GM21360 (cell line): ENCODE measurements around the gene GLOD4.
"Not testable (repeated sequence)": the region's sequence is repeated elsewhere in the genome, so short reads cannot be mapped to it uniquely, and the experiment has no call there.

ENCODE experiments used
- ATAC-seq: cut with Tn5 transposase; IDR thresholded peaks from one replicate; pipeline ENCODE4 v1.9.1; 2021; ENCODE audit warnings: mild to moderate bottlenecking, moderate library complexity; ENCODE audit not compliant: unreplicated experiment

Gene GLOD4

GRCh38 chr17:781805-782731 lies at the start of gene GLOD4, which contains the start of gene MRM3:
Gene GLOD4 (minus strand): TSS chr17:782280. CDS start chr17:782255, 25 bp downstream.
Gene MRM3 (plus strand): TSS chr17:782353. CDS start chr17:782379, 26 bp downstream.
- peak; percentile 82 for ATAC-seq

DNA sequence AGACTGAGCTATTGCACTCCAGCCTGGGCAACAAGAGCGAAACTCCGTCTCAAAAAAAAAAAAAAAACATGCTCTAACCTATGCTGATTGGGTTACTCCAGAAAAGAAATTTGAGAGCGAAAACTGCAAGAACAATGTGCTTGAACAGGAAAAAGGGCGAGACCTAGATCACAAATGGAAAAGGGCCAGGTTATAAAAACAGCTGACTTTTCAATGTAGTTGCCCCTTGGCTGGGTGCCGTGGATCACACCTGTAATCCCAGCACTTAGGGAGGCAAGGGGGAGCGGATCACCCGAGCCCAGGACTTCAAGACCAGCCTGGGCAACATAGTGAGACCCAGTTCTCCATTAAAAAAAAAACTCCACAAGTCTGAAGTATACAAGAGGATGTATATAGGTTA lies 48.9 kb upstream of the GLOD4 start:
- no peak for ATAC-seq

GRCh38 chr17:830381-830780 lies 48.3 kb upstream of the GLOD4 start:
- no peak for ATAC-seq

- not testable (repeated sequence) for ATAC-seq
These were observed 47.5 kb upstream of the GLOD4 start for GRCh38 chr17:829614-830013.

DNA sequence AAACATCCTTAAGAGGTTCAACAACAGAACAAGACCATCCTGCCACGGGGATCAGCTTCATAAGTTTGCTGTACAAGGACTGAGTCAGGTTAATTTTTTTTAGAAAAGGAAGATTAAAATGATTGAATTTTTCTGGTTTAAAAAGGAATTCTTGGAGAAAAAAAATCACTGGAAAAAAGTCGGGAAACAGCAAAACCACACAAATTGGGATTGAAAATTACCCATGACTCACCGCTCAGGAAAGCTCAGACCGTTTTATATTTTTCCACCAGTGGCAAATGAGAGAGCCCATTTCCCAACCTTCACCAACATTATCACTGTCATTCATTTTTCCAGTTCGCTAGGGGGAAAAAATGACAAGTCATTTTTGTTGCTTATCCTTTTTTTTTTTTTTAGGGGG lies 46.7 kb upstream of the GLOD4 start:
- no peak for ATAC-seq

- no peak for ATAC-seq
These were observed 44.7 kb upstream of the GLOD4 start for GRCh38 chr17:826778-827177.

DNA sequence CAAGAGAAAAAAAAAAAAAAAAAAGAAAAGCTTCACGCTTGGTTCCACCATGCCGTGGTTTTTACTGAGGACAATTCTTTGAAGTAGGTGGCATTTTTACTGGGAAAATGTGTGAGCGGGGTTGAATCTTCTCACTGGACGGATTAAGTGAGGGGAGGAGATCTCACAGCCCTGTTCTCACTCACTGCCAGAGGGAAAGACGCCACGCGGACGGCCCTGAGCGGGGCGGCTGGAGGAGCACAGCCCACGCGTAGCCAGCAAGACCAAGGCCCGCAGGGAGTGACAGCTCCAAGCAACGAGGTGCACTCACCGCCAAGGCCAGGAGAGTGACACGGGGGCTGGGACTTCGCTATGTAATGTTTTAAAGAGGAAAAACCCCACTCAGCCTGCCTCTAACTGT lies 43.1 kb upstream of the GLOD4 start:
- no peak for ATAC-seq

DNA sequence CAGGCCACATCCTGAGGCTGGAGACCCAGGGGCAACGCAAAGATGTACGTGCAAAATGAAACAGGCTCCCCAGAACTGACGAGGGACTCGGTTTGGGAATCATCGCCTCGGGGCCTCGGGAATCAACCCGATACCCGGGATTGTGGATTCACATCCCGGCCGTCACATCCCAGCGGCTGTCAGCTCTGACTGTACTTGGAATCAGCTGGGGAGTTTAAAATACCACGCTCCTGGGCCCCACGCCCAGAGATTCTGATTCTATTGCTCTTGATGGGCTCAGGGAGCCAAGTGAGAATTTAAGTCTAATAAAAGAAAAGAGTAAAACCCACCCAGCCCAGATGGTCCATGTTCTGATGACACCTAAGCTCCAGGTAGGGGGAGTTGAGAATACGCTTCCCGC lies 42.3 kb upstream of the GLOD4 start:
- no peak for ATAC-seq

DNA sequence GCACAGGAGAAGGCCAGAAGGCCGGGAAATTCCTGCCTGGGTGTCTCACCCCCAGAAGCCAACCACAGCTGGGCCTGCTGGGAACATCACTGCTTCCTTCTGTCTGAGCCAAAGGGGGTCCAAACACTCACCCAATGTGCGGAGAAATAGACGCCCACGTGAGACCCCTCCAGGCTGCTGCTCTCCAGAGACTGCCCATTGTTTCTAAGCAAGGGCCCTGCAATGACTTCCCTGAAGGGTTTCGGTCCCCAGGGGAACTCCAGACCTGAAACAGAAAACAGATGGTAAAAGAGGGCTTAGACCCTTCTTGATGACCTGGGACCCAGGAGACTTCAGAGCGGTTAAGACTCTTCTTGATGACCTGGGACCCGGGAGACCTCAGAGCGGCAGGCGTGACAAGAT lies 41.4 kb upstream of the GLOD4 start:
- ATAC-seq: peak; percentile 46

DNA sequence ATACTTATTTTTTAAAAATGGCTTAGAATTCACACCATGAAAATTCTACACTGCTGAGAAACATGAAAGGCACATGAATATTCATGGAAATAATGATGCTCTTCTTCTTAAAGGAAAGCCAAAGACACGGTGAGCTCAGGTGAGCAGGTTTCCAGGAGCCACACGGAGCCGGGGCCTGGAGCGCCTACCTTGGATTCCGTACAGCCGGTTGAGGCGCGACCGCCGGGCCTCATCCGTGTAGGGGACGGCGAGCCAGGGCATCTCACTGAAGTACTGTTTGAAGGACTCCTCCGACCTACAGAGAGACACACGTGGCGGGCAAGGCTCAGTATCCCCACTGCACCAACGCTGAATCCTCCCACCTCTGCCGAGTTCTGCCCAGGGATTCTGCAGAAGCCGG lies 37.2 kb upstream of the GLOD4 start:
- ATAC-seq: no peak

DNA sequence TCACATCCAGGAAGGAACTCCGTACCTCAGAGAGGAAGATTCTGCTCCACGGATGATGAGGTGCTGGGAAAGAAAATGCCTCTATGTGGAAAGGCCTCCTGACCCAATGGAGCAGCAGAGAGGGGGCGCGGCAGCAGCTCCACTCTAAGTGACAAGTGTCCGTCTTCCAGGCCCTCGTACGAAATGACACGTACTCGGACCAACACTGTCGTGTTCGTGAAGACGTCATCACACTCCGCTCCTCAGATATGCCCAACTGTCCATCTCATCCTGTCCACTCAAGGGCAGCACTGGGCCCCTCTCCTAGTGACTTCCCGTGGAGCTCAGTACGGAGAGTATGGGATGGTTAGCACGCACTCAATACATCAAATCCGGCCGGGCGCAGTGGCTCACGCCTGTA lies 32.3 kb upstream of the GLOD4 start:
- ATAC-seq: no peak

DNA sequence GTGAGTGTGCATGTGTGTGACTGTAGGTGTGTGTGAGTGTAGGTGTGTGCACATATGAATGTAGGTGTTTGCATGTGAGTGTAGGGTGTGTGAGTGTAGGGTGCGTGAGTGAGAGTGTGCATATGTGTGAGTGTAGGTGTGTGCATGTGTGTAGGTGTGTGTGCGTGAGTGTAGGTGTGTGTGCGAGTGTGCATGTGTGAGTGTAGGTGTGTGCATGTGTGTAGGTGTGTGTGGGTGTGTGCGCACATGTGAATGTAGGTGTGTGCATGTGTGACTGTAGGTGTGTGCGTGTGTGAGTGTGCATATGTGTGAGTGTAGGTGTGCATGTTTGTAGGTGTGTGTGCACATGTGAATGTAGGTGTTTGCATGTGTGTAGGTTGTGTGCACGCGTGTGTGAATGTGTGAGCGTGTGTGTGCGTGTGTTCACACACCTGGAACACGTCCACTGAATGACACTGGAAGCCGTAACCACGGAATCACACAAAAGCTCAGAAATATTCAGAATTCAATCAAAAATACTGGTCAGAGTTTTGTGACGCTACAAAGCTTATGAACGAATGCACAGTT lies 30.6 kb upstream of the GLOD4 start:
- no peak for ATAC-seq

DNA sequence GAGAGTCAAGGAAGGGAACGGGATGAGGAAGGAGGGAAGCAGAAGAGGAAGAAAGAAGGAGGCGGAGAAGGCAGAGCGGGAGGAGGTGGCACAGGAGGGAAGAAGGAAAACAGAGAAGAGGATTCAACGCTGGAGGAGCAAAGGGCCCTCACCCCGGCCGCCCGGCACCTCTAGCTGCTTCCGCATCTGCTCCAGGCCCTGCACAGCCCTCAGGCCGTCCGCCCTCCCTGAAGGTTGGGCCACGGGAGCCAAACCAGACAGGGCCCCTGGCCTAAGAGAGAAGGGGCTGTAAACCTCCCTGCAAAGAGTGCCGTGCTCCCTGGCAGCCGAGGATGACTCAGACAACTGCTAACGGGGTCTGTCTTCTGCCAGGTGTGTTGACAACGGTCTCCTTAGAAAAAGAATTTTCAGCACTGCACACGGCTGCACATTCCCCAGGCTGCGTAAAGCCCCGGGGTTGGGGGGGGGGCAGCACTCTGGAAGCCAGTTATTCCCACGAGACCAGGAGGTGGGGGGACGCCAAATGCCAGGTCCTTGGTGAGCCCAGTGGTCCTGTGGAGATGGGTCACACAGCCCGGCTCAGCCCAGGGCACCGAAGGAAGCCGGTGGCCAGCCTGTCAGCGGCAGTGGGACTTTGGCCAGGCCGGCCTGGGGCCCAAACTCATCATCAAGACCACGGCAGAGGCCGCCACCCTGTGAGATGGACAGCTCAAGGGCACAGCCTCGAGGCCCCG lies 29.1 kb upstream of the GLOD4 start:
- no peak for ATAC-seq

GRCh38 chr17:807523-808294 lies 25.6 kb upstream of the GLOD4 start:
- no peak for ATAC-seq

DNA sequence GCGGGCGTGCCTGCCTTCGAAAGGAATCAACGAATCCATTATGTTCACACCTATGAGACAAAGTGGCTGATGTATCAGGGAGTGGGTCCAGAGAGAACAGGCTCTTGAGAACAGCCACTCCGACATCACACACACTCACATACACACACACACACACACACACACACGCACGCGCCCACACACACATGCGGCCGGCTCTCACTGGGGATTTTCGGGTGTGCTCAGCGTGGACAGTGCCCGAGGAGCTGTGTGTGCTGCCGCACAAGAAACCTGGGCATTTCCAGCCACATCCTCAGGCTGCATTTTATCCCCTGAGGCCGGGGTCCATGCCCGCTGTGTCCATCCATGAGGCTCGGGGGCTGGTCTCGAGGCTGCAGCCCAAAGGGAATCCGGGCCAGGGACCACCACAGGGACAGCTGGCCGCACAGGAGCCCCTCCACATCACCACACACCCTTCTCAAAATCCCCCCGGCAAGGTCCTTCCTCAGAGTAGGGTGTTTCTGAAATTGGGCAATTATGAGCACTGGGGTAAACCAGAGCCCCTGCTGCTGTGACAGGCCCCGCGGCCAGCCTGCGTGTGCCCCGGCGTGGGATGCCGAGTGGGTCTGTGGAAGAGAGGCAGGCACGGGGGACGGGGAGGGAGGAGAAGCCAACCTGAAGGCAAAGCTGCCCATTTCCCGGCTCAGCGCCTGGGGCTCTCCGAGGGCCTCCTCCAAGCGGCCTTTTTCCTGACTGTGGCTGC lies 24.9 kb upstream of the GLOD4 start:
- ATAC-seq: no peak

DNA sequence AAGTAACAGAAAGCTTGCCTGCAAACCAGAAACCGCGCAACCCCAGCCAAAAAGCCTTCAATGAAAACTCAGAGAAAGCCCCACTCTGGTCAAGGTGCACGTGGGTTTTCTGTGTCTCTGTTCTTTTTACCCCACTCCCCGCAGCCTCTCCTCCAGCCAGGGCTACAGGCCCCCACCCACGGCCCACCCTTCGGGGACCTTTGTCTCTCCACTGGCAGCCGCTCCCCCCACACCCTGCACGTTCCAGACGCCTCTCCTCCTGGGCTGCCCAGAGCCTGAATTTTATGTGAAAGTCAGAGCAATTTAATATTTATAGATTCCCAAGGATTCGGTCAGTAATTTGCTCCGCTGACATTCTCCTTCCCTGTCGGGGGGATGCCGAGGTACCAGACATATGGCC lies 24.3 kb upstream of the GLOD4 start:
- ATAC-seq: no peak

DNA sequence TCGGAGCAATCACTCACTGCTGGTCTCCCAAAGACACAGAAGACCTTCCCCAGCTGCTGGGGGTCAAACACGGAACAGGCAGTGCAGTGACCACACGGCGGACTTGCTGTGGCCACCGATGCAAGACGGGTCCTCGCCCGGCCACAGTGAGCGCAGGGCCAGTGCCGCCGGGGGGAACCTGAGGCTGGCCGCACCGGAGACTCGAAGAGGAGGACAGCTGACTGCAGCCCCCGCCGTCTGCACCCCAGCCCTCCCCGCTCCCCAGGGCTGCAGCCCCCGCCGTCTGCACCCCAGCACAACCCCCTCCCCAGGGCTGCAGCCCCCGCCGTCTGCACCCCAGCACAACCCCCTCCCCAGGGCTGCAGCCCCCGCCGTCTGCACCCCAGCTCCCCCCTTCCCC lies 23.8 kb upstream of the GLOD4 start:
- not testable (repeated sequence) for ATAC-seq

DNA sequence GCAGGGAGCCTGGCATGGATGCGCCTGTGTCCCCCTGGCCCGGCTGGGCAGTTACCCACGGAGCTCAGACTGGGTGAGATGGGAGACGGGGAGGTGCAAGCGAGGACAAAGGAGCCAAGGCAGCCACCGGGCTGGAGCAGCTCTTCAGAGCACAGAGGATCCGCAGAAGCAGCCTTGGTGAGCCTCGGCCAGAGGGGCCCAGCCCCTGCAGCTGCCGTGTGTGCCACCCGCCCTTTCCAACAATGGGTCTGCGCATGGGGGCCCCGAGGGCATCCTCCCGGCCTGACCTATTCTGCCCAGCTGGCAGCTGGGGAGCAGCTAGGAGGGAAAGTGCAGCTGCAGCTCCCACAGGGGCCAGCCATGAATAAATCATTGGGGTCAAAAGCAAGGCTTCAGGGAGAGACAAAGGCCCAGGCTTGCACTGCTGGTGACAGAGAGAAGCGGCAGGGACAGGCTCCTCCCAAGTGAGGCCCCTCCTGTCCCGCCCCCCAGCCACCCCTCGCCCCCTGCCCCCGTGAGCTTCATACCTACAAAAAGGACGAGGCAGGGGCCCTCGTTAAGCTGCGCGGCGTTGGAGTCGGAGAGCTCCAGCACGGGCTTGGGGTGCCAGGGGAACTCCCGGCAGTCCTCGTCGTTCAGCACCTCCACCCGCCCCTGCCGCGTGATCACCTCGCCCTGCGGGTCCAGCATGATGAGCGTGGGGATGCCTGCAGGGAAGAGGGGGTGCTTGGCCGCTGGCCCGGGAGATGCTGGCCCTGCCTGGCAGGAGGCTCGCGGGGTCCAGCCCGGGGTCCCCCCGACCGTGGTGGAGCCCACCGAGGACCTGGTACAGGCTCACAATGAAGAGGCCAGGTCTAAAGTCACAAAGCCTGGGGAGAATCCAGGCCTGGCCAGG lies 22.7 kb upstream of the GLOD4 start:
- no peak for ATAC-seq
